OCI-LY3 (cell line): ENCODE measurements around the gene TBX18.

Experiments
- H2AFZ ChIP-seq: fragments of 200-600, 300-600 bp; shearing (Covaris generic); 2 replicates; pipeline ENCODE4 v1.6.0; 2014; ENCODE audit warnings: antibody characterized with exemption, low read depth, low read length
- H3K27ac ChIP-seq: fragments of 200-600, 300-600 bp; sonication (generic); 2 replicates; pipeline ENCODE4 v1.5.1; 2014; ENCODE audit warnings: mild to moderate bottlenecking, low read length, moderate library complexity, mixed read lengths
- H3K27me3 ChIP-seq: fragments of 200-600, 300-600 bp; sonication (generic); 2 replicates; pipeline ENCODE4 v1.6.1; 2014; ENCODE audit warnings: low read depth, low read length, mixed read lengths
- H3K36me3 ChIP-seq: fragments of 200-600, 300-600 bp; sonication (generic); replicated peaks from 2 replicates; pipeline ENCODE3; 2014; ENCODE audit warnings: low read depth, low read length, mixed read lengths
- H3K4me1 ChIP-seq: fragments of 300-600, 200-600 bp; sonication (generic); 2 replicates; pipeline ENCODE4 v1.6.1; 2014; ENCODE audit warnings: low read length, mixed read lengths
- H3K4me2 ChIP-seq: fragments of 200-600, 300-600 bp; sonication (generic); 2 replicates; pipeline ENCODE4 v1.6.1; 2014; ENCODE audit warnings: low read length, mixed read lengths
- H3K4me3 ChIP-seq: fragments of 300-600, 200-600 bp; sonication (generic); 2 replicates; pipeline ENCODE4 v1.5.1; 2014; ENCODE audit warnings: antibody characterized with exemption, mild to moderate bottlenecking, low read length, moderate library complexity
- H3K79me2 ChIP-seq: fragments of 300-600, 200-600 bp; shearing (Covaris generic); 2 replicates; pipeline ENCODE4 v1.6.1; 2014; ENCODE audit warnings: mild to moderate bottlenecking, low read length, mixed read lengths
- H3K9ac ChIP-seq: fragments of 300-600, 200-600 bp; shearing (Covaris generic); 2 replicates; pipeline ENCODE4 v1.6.0; 2014; ENCODE audit warnings: mild to moderate bottlenecking, low read length, moderate library complexity
- H3K9me3 ChIP-seq: fragments of 200-600, 300-600 bp; shearing (Covaris generic); 2 replicates; pipeline ENCODE4 v1.6.1; 2014; ENCODE audit warnings: low read length, mixed read lengths; ENCODE audit not compliant: insufficient read depth
- H4K20me1 ChIP-seq: fragments of 200-600, 300-600 bp; sonication (generic); 2 replicates; pipeline ENCODE4 v1.6.1; 2016; ENCODE audit warnings: low read length, mixed read lengths; ENCODE audit not compliant: insufficient read depth
- EZH2phosphoT487 ChIP-seq: fragments of 200-600 bp; shearing (Covaris generic); IDR thresholded peaks from 2 replicates; pipeline ENCODE4 v1.6.1; 2018; ENCODE audit warnings: antibody characterized with exemption, mixed run types, low read depth
- TF ChIP-seq, protein P1 (sequence below): fragments of 200-600, 300-600 bp; sonication (generic); IDR thresholded peaks from 2 replicates; pipeline ENCODE4 v1.5.1; 2014; ENCODE audit warnings: antibody characterized with exemption, low read length, low read depth

The TBX18 gene

DNA sequence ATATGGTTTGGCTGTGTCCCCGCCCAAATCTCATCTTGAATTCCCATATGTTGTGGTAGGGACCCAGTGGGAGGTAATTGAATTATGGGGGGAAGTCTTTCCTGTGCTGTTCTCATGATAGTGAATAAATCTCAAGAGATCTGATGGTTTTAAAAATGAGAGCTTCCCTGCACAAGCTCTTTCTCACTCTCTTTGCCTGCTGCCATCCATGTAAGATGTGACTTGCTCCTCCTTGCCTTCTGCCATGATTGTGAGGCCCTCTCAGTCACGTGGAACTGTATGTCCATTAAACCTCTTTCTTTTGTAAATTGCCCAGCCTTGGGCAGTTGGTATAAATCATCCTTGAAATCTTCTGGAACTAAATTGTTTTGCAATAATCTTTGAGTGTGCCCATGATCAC is 31.9 kb upstream of the TBX18 start:
- Histone ChIP-seq H3K27me3 (no peaks in the 10 kb centered on the region), H3K27ac (no peak overlapping the region), H3K9ac (no peak overlapping the region), H3K4me2 (no peak overlapping the region), H3K4me1 (peaks cover 2% of the 10 kb centered on the region), H3K4me3 (no peak overlapping the region), H2AFZ (no peak overlapping the region), H3K36me3 (no peaks in the 10 kb centered on the region), H3K9me3 (no peaks in the 10 kb centered on the region), H3K79me2 (no peaks in the 10 kb centered on the region), H4K20me1 (no peaks in the 10 kb centered on the region)
- TF ChIP-seq, protein P1, sequence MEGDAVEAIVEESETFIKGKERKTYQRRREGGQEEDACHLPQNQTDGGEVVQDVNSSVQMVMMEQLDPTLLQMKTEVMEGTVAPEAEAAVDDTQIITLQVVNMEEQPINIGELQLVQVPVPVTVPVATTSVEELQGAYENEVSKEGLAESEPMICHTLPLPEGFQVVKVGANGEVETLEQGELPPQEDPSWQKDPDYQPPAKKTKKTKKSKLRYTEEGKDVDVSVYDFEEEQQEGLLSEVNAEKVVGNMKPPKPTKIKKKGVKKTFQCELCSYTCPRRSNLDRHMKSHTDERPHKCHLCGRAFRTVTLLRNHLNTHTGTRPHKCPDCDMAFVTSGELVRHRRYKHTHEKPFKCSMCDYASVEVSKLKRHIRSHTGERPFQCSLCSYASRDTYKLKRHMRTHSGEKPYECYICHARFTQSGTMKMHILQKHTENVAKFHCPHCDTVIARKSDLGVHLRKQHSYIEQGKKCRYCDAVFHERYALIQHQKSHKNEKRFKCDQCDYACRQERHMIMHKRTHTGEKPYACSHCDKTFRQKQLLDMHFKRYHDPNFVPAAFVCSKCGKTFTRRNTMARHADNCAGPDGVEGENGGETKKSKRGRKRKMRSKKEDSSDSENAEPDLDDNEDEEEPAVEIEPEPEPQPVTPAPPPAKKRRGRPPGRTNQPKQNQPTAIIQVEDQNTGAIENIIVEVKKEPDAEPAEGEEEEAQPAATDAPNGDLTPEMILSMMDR: no peak
- no peak for TF ChIP-seq EZH2phosphoT487

- Histone ChIP-seq H3K27me3 (no peaks in the 10 kb centered on the region), H3K4me3 (no peak overlapping the region), H3K79me2 (no peaks in the 10 kb centered on the region), H3K4me1 (peaks cover 6% of the 10 kb centered on the region), H2AFZ (no peak overlapping the region), H4K20me1 (no peaks in the 10 kb centered on the region), H3K27ac (no peak overlapping the region), H3K4me2 (no peak overlapping the region), H3K9me3 (no peaks in the 10 kb centered on the region), H3K36me3 (no peaks in the 10 kb centered on the region), H3K9ac (no peak overlapping the region)
- TF ChIP-seq EZH2phosphoT487: no peak
Observed at GRCh38 chr6:84791927-84792326, 27.5 kb upstream of the TBX18 start.

DNA sequence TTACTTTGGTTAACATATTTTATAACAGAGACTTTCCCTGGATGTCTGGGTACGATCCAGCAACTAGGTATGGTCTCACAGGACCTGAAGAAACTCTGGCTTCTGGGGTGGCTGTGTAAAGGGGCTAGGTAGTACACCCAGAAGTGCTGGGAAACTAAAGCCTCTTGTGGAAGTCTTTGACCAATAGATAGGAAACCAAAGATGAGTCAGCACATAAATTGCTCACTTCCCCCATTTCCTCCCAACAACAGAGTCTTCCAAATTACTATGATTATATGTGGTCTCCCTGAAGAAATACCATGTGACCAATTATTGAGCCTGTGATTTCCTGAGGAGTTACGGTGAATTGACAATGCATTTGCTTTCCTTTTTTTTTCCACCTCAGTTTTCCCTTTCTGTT is 26.8 kb upstream of the TBX18 start:
- no peak for TF ChIP-seq EZH2phosphoT487
- TF ChIP-seq, protein P1: no peak
- H3K36me3 ChIP-seq: no peaks in the 10 kb centered on the region
- H3K9ac ChIP-seq: no peak overlapping the region
- H3K27me3 ChIP-seq: no peaks in the 10 kb centered on the region
- H3K79me2 ChIP-seq: no peaks in the 10 kb centered on the region
- H3K4me2 ChIP-seq: no peak overlapping the region
- H3K4me3 ChIP-seq: no peak overlapping the region
- H2AFZ ChIP-seq: no peak overlapping the region
- peaks cover 6% of the 10 kb centered on the region for H3K4me1 ChIP-seq
- H3K27ac ChIP-seq: no peak overlapping the region
- no peaks in the 10 kb centered on the region for H3K9me3 ChIP-seq
- no peaks in the 10 kb centered on the region for H4K20me1 ChIP-seq

GRCh38 chr6:84789170-84789569 is 24.8 kb upstream of the TBX18 start:
- TF ChIP-seq, protein P1: no peak
- TF ChIP-seq EZH2phosphoT487: no peak
- H2AFZ ChIP-seq: no peak overlapping the region
- no peak overlapping the region for H3K9ac ChIP-seq
- peaks cover 6% of the 10 kb centered on the region for H3K4me1 ChIP-seq
- H3K9me3 ChIP-seq: no peaks in the 10 kb centered on the region
- H3K4me3 ChIP-seq: no peak overlapping the region
- no peaks in the 10 kb centered on the region; the same call in 1 of the 2 replicates for H3K27me3 ChIP-seq
- no peak overlapping the region for H3K27ac ChIP-seq
- no peaks in the 10 kb centered on the region for H4K20me1 ChIP-seq
- no peaks in the 10 kb centered on the region for H3K36me3 ChIP-seq
- no peak overlapping the region for H3K4me2 ChIP-seq
- no peaks in the 10 kb centered on the region for H3K79me2 ChIP-seq

- Histone ChIP-seq H3K9me3 (no peaks in the 10 kb centered on the region), H3K4me1 (peaks cover 6% of the 10 kb centered on the region), H2AFZ (no peak overlapping the region), H3K27ac (no peak overlapping the region), H4K20me1 (no peaks in the 10 kb centered on the region), H3K4me2 (no peak overlapping the region), H3K79me2 (no peaks in the 10 kb centered on the region), H3K36me3 (no peaks in the 10 kb centered on the region), H3K9ac (no peak overlapping the region), H3K27me3 (no peaks in the 10 kb centered on the region; the same call in 1 of the 2 replicates), H3K4me3 (no peak overlapping the region)
- no peak for TF ChIP-seq EZH2phosphoT487
- TF ChIP-seq, protein P1: no peak
Observed at GRCh38 chr6:84788689-84789088, 24.3 kb upstream of the TBX18 start.
